Hepatocyte (in vitro differentiated cells): ENCODE results near the gene DLGAP3.
"Not testable (repeated sequence)": the region's sequence is repeated elsewhere in the genome, so short reads cannot be mapped to it uniquely, and the experiment has no call there.

ENCODE experiments used
- EZH2 ChIP-seq: fragments of 200-600 bp; sonication (generic); IDR thresholded peaks from 2 replicates; pipeline ENCODE4 v1.6.1; 2016; ENCODE audit warnings: antibody characterized with exemption, mild to moderate bottlenecking, borderline replicate concordance
- EZH2phosphoT487 ChIP-seq: fragments of 200-600 bp; sonication (generic); IDR thresholded peaks from one replicate; pipeline ENCODE4 v1.6.1; 2018; ENCODE audit warnings: antibody characterized with exemption, mild to moderate bottlenecking, low read depth, moderate library complexity; ENCODE audit not compliant: unreplicated experiment, severe bottlenecking
- TF ChIP-seq, protein P1 (sequence below): fragments of 200-600 bp; sonication (generic); IDR thresholded peaks from 2 replicates; pipeline ENCODE4 v1.5.1; 2016; ENCODE audit warnings: antibody characterized with exemption, mild to moderate bottlenecking; ENCODE audit not compliant: poor library complexity

DNA sequence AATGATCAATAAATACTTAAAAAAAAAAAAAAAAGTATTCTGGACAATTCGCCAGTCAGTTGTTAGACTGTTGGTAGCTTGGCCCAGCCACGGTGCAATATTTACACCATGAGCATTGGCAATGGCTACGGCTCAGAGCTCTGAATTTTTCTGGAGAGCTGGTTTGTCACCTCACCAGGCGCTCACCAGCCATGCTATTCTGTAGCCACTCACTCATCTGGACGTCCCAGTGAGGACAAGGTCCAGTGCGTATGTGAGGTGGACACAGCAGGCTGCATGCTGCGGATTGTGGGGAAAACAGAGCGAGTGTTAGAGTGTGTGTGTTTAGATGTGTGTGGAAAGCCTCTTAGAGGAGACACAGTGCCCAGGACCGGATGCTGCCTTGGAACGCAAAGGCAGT is 19.3 kb upstream of the DLGAP3 start:
- TF ChIP-seq, protein P1, sequence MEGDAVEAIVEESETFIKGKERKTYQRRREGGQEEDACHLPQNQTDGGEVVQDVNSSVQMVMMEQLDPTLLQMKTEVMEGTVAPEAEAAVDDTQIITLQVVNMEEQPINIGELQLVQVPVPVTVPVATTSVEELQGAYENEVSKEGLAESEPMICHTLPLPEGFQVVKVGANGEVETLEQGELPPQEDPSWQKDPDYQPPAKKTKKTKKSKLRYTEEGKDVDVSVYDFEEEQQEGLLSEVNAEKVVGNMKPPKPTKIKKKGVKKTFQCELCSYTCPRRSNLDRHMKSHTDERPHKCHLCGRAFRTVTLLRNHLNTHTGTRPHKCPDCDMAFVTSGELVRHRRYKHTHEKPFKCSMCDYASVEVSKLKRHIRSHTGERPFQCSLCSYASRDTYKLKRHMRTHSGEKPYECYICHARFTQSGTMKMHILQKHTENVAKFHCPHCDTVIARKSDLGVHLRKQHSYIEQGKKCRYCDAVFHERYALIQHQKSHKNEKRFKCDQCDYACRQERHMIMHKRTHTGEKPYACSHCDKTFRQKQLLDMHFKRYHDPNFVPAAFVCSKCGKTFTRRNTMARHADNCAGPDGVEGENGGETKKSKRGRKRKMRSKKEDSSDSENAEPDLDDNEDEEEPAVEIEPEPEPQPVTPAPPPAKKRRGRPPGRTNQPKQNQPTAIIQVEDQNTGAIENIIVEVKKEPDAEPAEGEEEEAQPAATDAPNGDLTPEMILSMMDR: not testable (repeated sequence)
- not testable (repeated sequence) for TF ChIP-seq EZH2, EZH2phosphoT487
